GM12878 (cell line): ENCODE data around the gene PDE10A. TPM values are rescaled to one million over a fixed set of nuclear protein-coding genes. Genes with fewer than 3 reads are reported as not detected.

Experiments
- ATAC-seq: fragments of 200-7000 bp; cut with Tn5 transposase; 3 replicates; pipeline ENCODE4 v1.9.1; 2020; ENCODE audit warnings: mild to moderate bottlenecking, moderate library complexity
- BruUV-seq: library from RNA; stranded (reverse); fragments of 400-500 nt; replicated peaks from 2 replicates; lab custom pipeline; 2021; lab: Mats Ljungman, UMichigan
- CTCF ChIA-PET: fragments of 300-600 bp; sonication (Branson Sonifier 250); formaldehyde crosslinking; extraction: SDS; loops from one replicate; lab custom pipeline; 2021; ENCODE audit warnings: inconsistent platforms; lab: Yijun Ruan, JAX
- POLR2A ChIA-PET: fragments of 350-600 bp; formaldehyde crosslinking; extraction: SDS; loops from one replicate; lab custom pipeline; 2021; ENCODE audit warnings: inconsistent platforms; lab: Charles Lee
- RAD21 ChIA-PET: fragments of 300-600 bp; sonication (Branson Sonifier 250); formaldehyde crosslinking; loops from one replicate; lab custom pipeline; 2023; ENCODE audit warnings: antibody characterized with exemption; ENCODE audit not compliant: unreplicated experiment; lab: Charles Lee
- SMC1A ChIA-PET: fragments of 300-600 bp; sonication (Branson Sonifier 250); formaldehyde crosslinking; loops from one replicate; lab custom pipeline; 2023; ENCODE audit not compliant: unreplicated experiment, uncharacterized antibody; lab: Charles Lee
- DNase-seq: peaks from one replicate; pipeline ENCODE4 v3.0.0-alpha.2; 2011; ENCODE audit warnings: low read depth, low spot score
- FAIRE-seq: peaks from 3 replicates; lab custom pipeline; 2011; peaks lifted over from hg19 to GRCh38; lab: Jason Lieb, UNC
- H2AFZ ChIP-seq: 2 replicates; pipeline ENCODE4 v1.6.0; 2011; ENCODE audit warnings: low read depth, low read length, control low read depth; ENCODE audit not compliant: control insufficient read depth
- H3K27ac ChIP-seq: 2 replicates; pipeline ENCODE4 v1.5.1; 2011; ENCODE audit warnings: control low read depth; ENCODE audit not compliant: control insufficient read depth, insufficient read depth
- H3K27me3 ChIP-seq, 2 experiments: replicated peaks in 1 of 2; 2 replicates each; pipeline versions ENCODE4 v1.6.0 to v1.6.1; 2011; ENCODE audit warnings: low read length in 1 of 2; ENCODE audit not compliant: control insufficient read depth in 2 of 2, insufficient read depth in 2 of 2
- H3K36me3 ChIP-seq, 2 experiments: 2 replicates each; pipeline ENCODE4 v1.5.1; 2011; ENCODE audit warnings: low read length in 1 of 2; ENCODE audit not compliant: control insufficient read depth in 2 of 2, insufficient read depth in 2 of 2
- H3K4me1 ChIP-seq: 2 replicates; pipeline ENCODE4 v1.6.1; 2011; ENCODE audit warnings: mild to moderate bottlenecking, low read length, moderate library complexity, mixed read lengths; ENCODE audit not compliant: control insufficient read depth, insufficient read depth
- H3K4me2 ChIP-seq: 2 replicates; pipeline ENCODE4 v1.6.0; 2011; ENCODE audit warnings: control low read depth; ENCODE audit not compliant: control insufficient read depth, insufficient read depth
- H3K4me3 ChIP-seq: fragments of 200-600 bp; sonication (generic); 2 replicates; pipeline ENCODE4 v1.5.1; 2016
- H3K79me2 ChIP-seq: 2 replicates; pipeline ENCODE4 v1.6.0; 2011; ENCODE audit warnings: low read length; ENCODE audit not compliant: control insufficient read depth, insufficient read depth
- H3K9ac ChIP-seq: 2 replicates; pipeline ENCODE4 v1.8.0; 2011; ENCODE audit warnings: low read length, control low read depth, mixed read lengths; ENCODE audit not compliant: control insufficient read depth, insufficient read depth
- H3K9me3 ChIP-seq: replicated peaks from 3 replicates; pipeline ENCODE4 v1.5.1; 2011; ENCODE audit warnings: mild to moderate bottlenecking, low read length; ENCODE audit not compliant: control insufficient read depth, insufficient read depth
- H4K20me1 ChIP-seq: 2 replicates; pipeline ENCODE4 v1.6.0; 2011; ENCODE audit not compliant: control insufficient read depth, insufficient read depth
- CHD2 ChIP-seq: IDR thresholded peaks from 2 replicates; pipeline ENCODE4 v1.6.1; 2011; ENCODE audit warnings: low read depth, low read length, improper control_type of control experiment, borderline replicate concordance
- CUX1 ChIP-seq: IDR thresholded peaks from 2 replicates; pipeline ENCODE4 v1.6.1; 2012; ENCODE audit warnings: improper control_type of control experiment, low read depth, low read length; ENCODE audit not compliant: insufficient replicate concordance
- ESRRA ChIP-seq: IDR thresholded peaks from 2 replicates; pipeline ENCODE4 v1.6.1; 2012; ENCODE audit warnings: mild to moderate bottlenecking, low read length, improper control_type of control experiment
- GABPA ChIP-seq: IDR thresholded peaks from 2 replicates; pipeline ENCODE4 v1.6.1; 2014; ENCODE audit warnings: antibody characterized with exemption, low read depth, mild to moderate bottlenecking, inconsistent platforms
- HDAC2 ChIP-seq: fragments of 200-600 bp; sonication (generic); IDR thresholded peaks from 2 replicates; pipeline ENCODE4 v1.6.1; 2017
- KLF5 ChIP-seq: fragments of 450-650 bp; IDR thresholded peaks from 2 replicates; pipeline ENCODE4 v1.6.1; 2014; ENCODE audit warnings: mild to moderate bottlenecking; ENCODE audit not compliant: partially characterized antibody
- NFYB ChIP-seq: IDR thresholded peaks from 2 replicates; pipeline ENCODE4 v1.6.1; 2011; ENCODE audit warnings: low read depth, mild to moderate bottlenecking, low read length, improper control_type of control experiment, moderate library complexity; ENCODE audit not compliant: insufficient read depth
- NR2C2 ChIP-seq: IDR thresholded peaks from 2 replicates; pipeline ENCODE4 v1.6.1; 2011; ENCODE audit warnings: borderline replicate concordance, low read depth; ENCODE audit not compliant: control insufficient read depth, insufficient read length
- PAX5 ChIP-seq: IDR thresholded peaks from 2 replicates; pipeline ENCODE4 v1.6.1; 2011; ENCODE audit warnings: low read depth, low read length, borderline replicate concordance
- POLR2AphosphoS5 ChIP-seq: IDR thresholded peaks from 2 replicates; pipeline ENCODE4 v1.6.1; 2011; ENCODE audit warnings: mild to moderate bottlenecking, low read length, inconsistent platforms
- ZNF217 ChIP-seq: fragments of 450-650 bp; IDR thresholded peaks from 2 replicates; pipeline ENCODE4 v1.6.1; 2017; ENCODE audit warnings: antibody characterized with exemption, mild to moderate bottlenecking
- WGBS: methylation state at CpG from one replicate; pipeline ENCODE4 v1.1.6; 2016; ENCODE audit warnings: low lambda C conversion rate; ENCODE audit not compliant: insufficient replicate concordance, insufficient coverage; ENCODE audit errors: missing lambda C conversion rate; 5-methylcytosine and 5-hydroxymethylcytosine counted together
- in situ Hi-C: fragments of 300-500 bp; cut with MboI; formaldehyde crosslinking; loops from 9 replicates; pipeline ENCODE4 v1.14.3; 2018; ENCODE audit warnings: mixed read lengths
- intact Hi-C: fragments of 100-400 bp; cut with micrococcal nuclease; formaldehyde crosslinking; loops from one replicate; pipeline ENCODE4 v1.14.2; 2022; ENCODE audit not compliant: unreplicated experiment
- polyA plus RNA-seq, 11 experiments: library from polyadenylated mRNA; depleted of rRNA in 4 of 11; unstranded in 6 of 11; stranded (reverse) in 5 of 11; fragments of >200 nt; fragmentation: Nextera tagmentation in 4 of 11; fragmentation: Illumina TruSeq in 1 of 11; extraction: Ambion mirVana in 4 of 11; extraction: Trizol in 1 of 11; gene quantifications; 1 replicate in 1 of 11; 2 replicates in 10 of 11; pipeline versions ENCODE4 v1.2.1 to v1.2.3, GENCODE V29; 2011 to 2016; ENCODE audit warnings: inconsistent platforms in 2 of 11, missing spikeins in 2 of 11, low read depth in 1 of 11
- total RNA-seq, 4 experiments: library from RNA; depleted of rRNA in 3 of 4; stranded (reverse); fragments of >200 nt in 3 of 4; fragmentation: Illumina TruSeq in 1 of 4; extraction: Trizol in 1 of 4; gene quantifications; 2 replicates each; pipeline versions ENCODE4 v1.2.1 to v1.2.3, GENCODE V29; 2013 to 2021

The PDE10A gene
- total and polyA plus RNA-seq, 10 of the 15 experiments (the other 5 are each of a cell fraction or from before 2014, with no cell fraction given): under 0.01 to 1.3 (median 0.03) TPM; not detected in 2

GRCh38 chr6:165443462-165443861, 219.6 kb downstream of the PDE10A start (continued):
- TF ChIP-seq NR2C2: no peak
- TF ChIP-seq CUX1: no peak
- no peak for TF ChIP-seq ESRRA
- no peak for TF ChIP-seq HDAC2
- TF ChIP-seq ZNF217: no peak

GRCh38 chr6:165441181-165441580, 221.9 kb downstream of the PDE10A start:
- no peak for DNase-seq
- Histone ChIP-seq H3K4me2 (no peak overlapping the region), H3K27me3 (no peaks in the 10 kb centered on the region), H2AFZ (no peak overlapping the region), H3K9ac (no peak overlapping the region), H3K36me3 (no peaks in the 10 kb centered on the region), H3K9me3 (no peaks in the 10 kb centered on the region; the same call in 2 of the 3 replicates), H4K20me1 (no peaks in the 10 kb centered on the region), H3K4me3 (no peak overlapping the region), H3K79me2 (no peaks in the 10 kb centered on the region), H3K27ac (no peak overlapping the region), H3K4me1 (no peaks in the 10 kb centered on the region)
- WGBS: 0% methylated on average over 2 of the region's 2 CpGs
- in situ Hi-C loops (no loop called here), intact Hi-C loops (loop anchor here (5.0 to 10.0 kb wide), 2 partner anchors 281 to 664 kb away; no protein-coding TSS in a partner anchor)
- BruUV-seq: no TSS peak
- no peak for ATAC-seq
- ChIA-PET SMC1A (interaction anchor here (1.3 to 1.9 kb wide), 5 partner anchors 55 to 665 kb away, joined by 3 to 29 read pairs (median 5); no protein-coding TSS in a partner anchor), RAD21 (interaction anchor here (1.6 to 3.0 kb wide), 2 partner anchors 16 to 409 kb away, joined by 4 to 28 read pairs; no protein-coding TSS in a partner anchor), POLR2A (no interaction called here), CTCF (interaction anchor here (1.4 to 5.6 kb wide), 8 partner anchors 15 to 665 kb away, joined by 3 to 108 read pairs (median 12); no protein-coding TSS in a partner anchor)
- peak; percentile 38 for FAIRE-seq
- TF ChIP-seq CHD2 (no peak), GABPA (no peak), PAX5 (no peak), NFYB (no peak), POLR2AphosphoS5 (no peak), KLF5 (no peak)
